CD4-positive, alpha-beta memory T cell (primary cell): Measurements from ENCODE around the gene CARM1. TPM values are rescaled to one million over a fixed set of nuclear protein-coding genes. Genes with fewer than 3 reads are reported as not detected.

Experiments
- CTCF ChIA-PET: fragments of 350-600 bp; sonication (Branson Sonifier 250); formaldehyde crosslinking; loops from one replicate; lab custom pipeline; 2021; ENCODE audit warnings: inconsistent platforms; ENCODE audit not compliant: partially characterized antibody; lab: Charles Lee
- POLR2A ChIA-PET: fragments of 350-600 bp; sonication (Branson Sonifier 250); formaldehyde crosslinking; loops from one replicate; lab custom pipeline; 2021; ENCODE audit not compliant: partially characterized antibody; lab: Charles Lee
- DNase-seq, 5 donors: peaks; one replicate each; pipeline versions ENCODE4 v3.0.0 to v3.0.0-alpha.2; 2020 to 2022; ENCODE audit warnings: mixed read lengths in 1 of 5
- H3K27ac ChIP-seq: one replicate; pipeline ENCODE4 v1.7.0; 2013; ENCODE audit warnings: low read depth, low read length
- H3K27me3 ChIP-seq: 2 replicates; pipeline ENCODE4 v1.7.0; 2013; ENCODE audit warnings: mild to moderate bottlenecking, low read length, moderate library complexity; ENCODE audit not compliant: insufficient read depth
- H3K36me3 ChIP-seq: 2 replicates; pipeline ENCODE4 v1.7.0; 2013; ENCODE audit warnings: mild to moderate bottlenecking, low read length, moderate library complexity; ENCODE audit not compliant: insufficient read depth
- H3K4me1 ChIP-seq: 2 replicates; pipeline ENCODE4 v1.7.0; 2013; ENCODE audit warnings: mild to moderate bottlenecking, low read length, moderate library complexity; ENCODE audit not compliant: insufficient read depth
- H3K4me3 ChIP-seq, 2 donors: one replicate each; pipeline ENCODE4 v1.7.0; 2013; ENCODE audit warnings: low read length in 2 of 2, mild to moderate bottlenecking in 1 of 2
- H3K9me3 ChIP-seq, 2 donors: one replicate each; pipeline ENCODE4 v1.7.0; 2013; ENCODE audit warnings: low read length in 2 of 2, control low read depth in 1 of 2; ENCODE audit not compliant: control insufficient read depth in 1 of 2
- H3K27ac Mint-ChIP-seq, 7 donors: one replicate each; pipeline ENCODE4 v1.8.0; 2020 to 2021; ENCODE audit warnings: mixed read lengths in 7 of 7, mild to moderate bottlenecking in 6 of 7, inconsistent platforms in 3 of 7, moderate library complexity in 3 of 7
- H3K27me3 Mint-ChIP-seq, 2 donors: one replicate each; pipeline ENCODE4 v1.8.0; 2020 to 2021; ENCODE audit warnings: mixed read lengths in 2 of 2
- H3K36me3 Mint-ChIP-seq, 2 donors: one replicate each; pipeline ENCODE4 v1.8.0; 2020 to 2021; ENCODE audit warnings: mixed read lengths in 2 of 2, inconsistent platforms in 1 of 2, mild to moderate bottlenecking in 1 of 2
- H3K4me1 Mint-ChIP-seq, 4 donors: one replicate each; pipeline ENCODE4 v1.8.0; 2020 to 2021; ENCODE audit warnings: mixed read lengths in 4 of 4, mild to moderate bottlenecking in 1 of 4
- H3K4me3 Mint-ChIP-seq, 8 donors: one replicate each; pipeline ENCODE4 v1.8.0; 2020 to 2021; ENCODE audit warnings: mixed read lengths in 8 of 8, mild to moderate bottlenecking in 7 of 8, moderate library complexity in 6 of 8, inconsistent platforms in 3 of 8
- H3K9me3 Mint-ChIP-seq, 8 donors: one replicate each; pipeline ENCODE4 v1.8.0; 2020 to 2021; ENCODE audit warnings: mixed read lengths in 8 of 8, mild to moderate bottlenecking in 5 of 8, inconsistent platforms in 3 of 8, moderate library complexity in 1 of 8
- intact Hi-C: fragments of 100-400 bp; cut with micrococcal nuclease; formaldehyde crosslinking; loops from one replicate; pipeline ENCODE4 v1.15.1; 2023
- polyA plus RNA-seq, 2 donors: library from polyadenylated mRNA; unstranded; fragments of 300-500 nt; fragmentation: Illumina TruSeq; gene quantifications; one replicate each; pipeline ENCODE4 v1.2.3, GENCODE V29; 2021
- total RNA-seq, 2 experiments: library from RNA; stranded (reverse); gene quantifications; one replicate each; pipeline ENCODE4 v1.2.3, GENCODE V29; 2021

CARM1 gene
- total and polyA plus RNA-seq, 4 experiments from 2014 or later, result 0.71 to 26.5 (median 13.5) TPM

GRCh38 chr19:10830370-10830769 lies 41.0 kb upstream of the CARM1 start:
- intact Hi-C loops, result loop anchor here (10.0 kb wide), 1 partner anchor 596 kb away; the partner anchor contains the start of gene S1PR2
- Histone ChIP-seq H3K9me3 (no peaks in the 10 kb centered on the region), H3K36me3 (peaks cover 29% of the 10 kb centered on the region), H3K27ac (no peak overlapping the region), H3K27me3 (no peaks in the 10 kb centered on the region), H3K4me1 (peaks cover 5% of the 10 kb centered on the region), H3K4me3 (no peak overlapping the region)
- H3K27ac Mint-ChIP-seq, result peak overlapping the region in 1 of 7 donors; percentile 42
- H3K36me3 Mint-ChIP-seq, result peaks cover 9 to 42% of the 10 kb centered on the region in 2 donors
- no peak for DNase-seq
- H3K4me3 Mint-ChIP-seq, result no peak overlapping the region
- H3K9me3 Mint-ChIP-seq, result peaks cover 0 to under 1% (median 0%) of the 10 kb centered on the region in 8 donors
- ChIA-PET POLR2A (no interaction called here), CTCF (no interaction called here)
- H3K4me1 Mint-ChIP-seq, result peaks cover under 1 to 4% (median 1%) of the 10 kb centered on the region in 4 donors
- no peaks in the 10 kb centered on the region for H3K27me3 Mint-ChIP-seq

GRCh38 chr19:10830931-10831779 lies 40.2 kb upstream of the CARM1 start:
- Histone ChIP-seq H3K27me3 (no peaks in the 10 kb centered on the region), H3K9me3 (no peaks in the 10 kb centered on the region), H3K4me1 (peaks cover 8% of the 10 kb centered on the region), H3K4me3 (no peak overlapping the region), H3K36me3 (peaks cover 21% of the 10 kb centered on the region), H3K27ac (no peak overlapping the region)
- POLR2A ChIA-PET, result interaction anchor here (1.7 kb wide), 1 partner anchor 114 kb away, joined by 4 read pairs; no protein-coding TSS in a partner anchor
- no peak for DNase-seq
- CTCF ChIA-PET, result interaction anchor here (0.7 to 1.4 kb wide), 2 partner anchors 33 to 128 kb away, joined by 5 to 7 read pairs; no protein-coding TSS in a partner anchor
- intact Hi-C loops, result loop anchor here (10.0 kb wide), 1 partner anchor 596 kb away; the partner anchor contains the start of gene S1PR2
- Mint-ChIP-seq H3K27ac (no peak overlapping the region), H3K27me3 (no peaks in the 10 kb centered on the region), H3K4me1 (peaks cover 3 to 10% (median 7%) of the 10 kb centered on the region in 4 donors), H3K9me3 (peaks cover 0 to 4% (median under 1%) of the 10 kb centered on the region in 8 donors), H3K4me3 (no peak overlapping the region), H3K36me3 (peaks cover 4 to 45% of the 10 kb centered on the region in 2 donors)

- DNase-seq, result no peak
- ChIA-PET POLR2A (interaction anchor here (1.7 kb wide), 1 partner anchor 115 kb away, joined by 4 read pairs; no protein-coding TSS in a partner anchor), CTCF (interaction anchor here (0.7 to 1.4 kb wide), 2 partner anchors 32 to 129 kb away, joined by 5 to 7 read pairs; no protein-coding TSS in a partner anchor)
- no peak overlapping the region for H3K27ac ChIP-seq
- H3K9me3 ChIP-seq, result no peaks in the 10 kb centered on the region
- no peaks in the 10 kb centered on the region for H3K27me3 ChIP-seq
- Mint-ChIP-seq H3K4me1 (peaks cover 9 to 21% (median 13%) of the 10 kb centered on the region in 4 donors), H3K27ac (peak overlapping the region in 2 of 7 donors; percentile 3 to 83), H3K9me3 (peaks cover 0 to 13% (median 6%) of the 10 kb centered on the region in 8 donors), H3K4me3 (no peak overlapping the region), H3K36me3 (peaks cover 0 to 44% of the 10 kb centered on the region in 2 donors), H3K27me3 (no peaks in the 10 kb centered on the region)
- intact Hi-C loops, result loop anchor here (10.0 kb wide), 1 partner anchor 597 kb away; the partner anchor contains the start of gene S1PR2
- H3K36me3 ChIP-seq, result peaks cover 12% of the 10 kb centered on the region
- H3K4me1 ChIP-seq, result peaks cover 17% of the 10 kb centered on the region
- no peak overlapping the region for H3K4me3 ChIP-seq
Measured at GRCh38 chr19:10831987-10832938, 39.1 kb upstream of the CARM1 start.

GRCh38 chr19:10832939-10833296 lies 38.4 kb upstream of the CARM1 start:
- Histone ChIP-seq H3K27me3 (no peaks in the 10 kb centered on the region), H3K4me1 (peaks cover 17% of the 10 kb centered on the region), H3K9me3 (no peaks in the 10 kb centered on the region), H3K36me3 (peaks cover 12% of the 10 kb centered on the region), H3K27ac (no peak overlapping the region), H3K4me3 (no peak overlapping the region)
- Mint-ChIP-seq H3K27ac (peak overlapping the region in 3 of 7 donors; percentile 3 to 70 (median 12)), H3K4me1 (peaks cover 9 to 21% (median 13%) of the 10 kb centered on the region in 4 donors), H3K4me3 (peak overlapping the region in 1 of 8 donors; percentile 24), H3K9me3 (peaks cover 0 to 13% (median 6%) of the 10 kb centered on the region in 8 donors), H3K36me3 (peaks cover 0 to 44% of the 10 kb centered on the region in 2 donors), H3K27me3 (no peaks in the 10 kb centered on the region)
- ChIA-PET POLR2A (no interaction called here), CTCF (no interaction called here)
- DNase-seq, result no peak
- intact Hi-C loops, result loop anchor here (10.0 kb wide), 1 partner anchor 598 kb away; the partner anchor contains the start of gene S1PR2

- Histone ChIP-seq H3K9me3 (no peaks in the 10 kb centered on the region), H3K36me3 (peaks cover 4% of the 10 kb centered on the region), H3K27me3 (no peaks in the 10 kb centered on the region), H3K4me3 (peak overlapping the region in 1 of 2 donors; percentile 89), H3K27ac (peak overlapping the region; percentile 95), H3K4me1 (peaks cover 17% of the 10 kb centered on the region)
- Mint-ChIP-seq H3K36me3 (peaks cover 0 to 34% of the 10 kb centered on the region in 2 donors), H3K27me3 (no peaks in the 10 kb centered on the region), H3K4me1 (peaks cover 9 to 21% (median 13%) of the 10 kb centered on the region in 4 donors), H3K4me3 (peak overlapping the region; percentile 96 to 100 (median 98)), H3K27ac (peak overlapping the region; percentile 99 to 100 (median 100)), H3K9me3 (peaks cover 2 to 16% (median 6%) of the 10 kb centered on the region in 8 donors)
- ChIA-PET POLR2A (interaction anchor here (0.9 to 2.5 kb wide), 20 partner anchors 9 to 540 kb away, joined by 3 to 46 read pairs (median 6); partner anchors contain the start of genes CARM1, CCDC159, DNM2 and QTRT1), CTCF (interaction anchor here (1.4 to 6.4 kb wide), 6 partner anchors 15 to 118 kb away, joined by 4 to 67 read pairs (median 8); partner anchors contain the start of genes CARM1 and DNM2)
- intact Hi-C loops, result loop anchor here (2.0 to 10.0 kb wide), 2 partner anchors 266 to 600 kb away; partner anchors contain the start of genes CDKN2D and S1PR2
- peak in 1 of 5 donors; percentile 98 for DNase-seq
Measured at GRCh38 chr19:10835089-10835753, 36.1 kb upstream of the CARM1 start.
